MM.1S (cell line): ENCODE data around the gene CDH4.

Experiments
- EZH2 ChIP-seq: fragments of 300-600 bp; sonication (generic); optimal IDR thresholded peaks from 2 replicates; pipeline ENCODE3; 2017; ENCODE audit warnings: low read depth, mild to moderate bottlenecking, antibody characterized with exemption, low read length, mixed read lengths
- EZH2phosphoT487 ChIP-seq: fragments of 300-600 bp; sonication (generic); IDR thresholded peaks from 2 replicates; pipeline ENCODE4 v1.6.1; 2018; ENCODE audit warnings: antibody characterized with exemption, low read length
- TF ChIP-seq, protein P1 (sequence below): fragments of 300-600 bp; sonication (generic); IDR thresholded peaks from 2 replicates; pipeline ENCODE4 v1.5.1; 2016; ENCODE audit warnings: antibody characterized with exemption, low read length, mixed read lengths

DNA sequence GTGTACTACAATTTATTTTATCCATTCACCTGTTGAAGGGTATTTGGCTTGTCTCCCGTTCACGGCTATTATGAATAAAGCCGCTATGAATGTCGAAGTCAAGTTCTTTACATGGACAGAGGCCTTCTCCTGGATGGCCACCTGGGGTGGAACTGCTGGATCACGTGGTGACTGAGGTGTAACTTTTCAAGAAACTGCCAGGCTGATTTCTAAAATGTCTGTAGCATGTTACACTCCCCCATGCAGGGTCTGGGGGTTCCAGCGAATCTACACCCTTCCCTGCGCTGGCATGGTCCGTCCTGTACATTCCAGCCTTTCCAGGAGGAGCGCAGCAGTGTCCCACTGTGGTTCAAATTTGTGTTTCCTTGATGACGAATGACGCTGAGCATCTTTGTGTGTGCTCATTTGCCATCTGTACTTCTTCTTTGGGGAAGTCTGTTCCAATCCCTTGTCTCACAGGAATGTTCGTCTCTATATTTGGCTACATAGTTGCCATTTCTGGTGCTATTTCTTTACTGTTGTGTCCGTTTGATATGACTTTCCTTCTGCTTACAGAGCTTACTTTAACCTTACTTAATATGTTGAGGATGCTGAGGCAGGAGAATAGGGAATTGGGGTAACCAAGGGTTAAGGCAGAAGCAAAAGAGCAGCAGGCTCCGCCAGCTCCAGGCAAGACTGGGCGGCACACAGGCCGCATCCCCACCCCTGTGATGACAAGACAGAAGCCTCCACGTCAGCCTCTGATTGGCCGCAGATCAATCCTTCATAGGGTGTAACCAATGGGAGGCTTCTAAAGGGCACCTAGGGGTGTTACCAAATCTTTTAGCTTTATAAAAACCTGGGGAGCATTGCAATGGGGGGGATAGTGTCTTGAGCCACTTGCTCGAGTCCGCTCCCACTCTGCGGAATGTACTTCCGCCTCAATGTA is 707.0 kb downstream of the CDH4 start:
- TF ChIP-seq, protein P1, sequence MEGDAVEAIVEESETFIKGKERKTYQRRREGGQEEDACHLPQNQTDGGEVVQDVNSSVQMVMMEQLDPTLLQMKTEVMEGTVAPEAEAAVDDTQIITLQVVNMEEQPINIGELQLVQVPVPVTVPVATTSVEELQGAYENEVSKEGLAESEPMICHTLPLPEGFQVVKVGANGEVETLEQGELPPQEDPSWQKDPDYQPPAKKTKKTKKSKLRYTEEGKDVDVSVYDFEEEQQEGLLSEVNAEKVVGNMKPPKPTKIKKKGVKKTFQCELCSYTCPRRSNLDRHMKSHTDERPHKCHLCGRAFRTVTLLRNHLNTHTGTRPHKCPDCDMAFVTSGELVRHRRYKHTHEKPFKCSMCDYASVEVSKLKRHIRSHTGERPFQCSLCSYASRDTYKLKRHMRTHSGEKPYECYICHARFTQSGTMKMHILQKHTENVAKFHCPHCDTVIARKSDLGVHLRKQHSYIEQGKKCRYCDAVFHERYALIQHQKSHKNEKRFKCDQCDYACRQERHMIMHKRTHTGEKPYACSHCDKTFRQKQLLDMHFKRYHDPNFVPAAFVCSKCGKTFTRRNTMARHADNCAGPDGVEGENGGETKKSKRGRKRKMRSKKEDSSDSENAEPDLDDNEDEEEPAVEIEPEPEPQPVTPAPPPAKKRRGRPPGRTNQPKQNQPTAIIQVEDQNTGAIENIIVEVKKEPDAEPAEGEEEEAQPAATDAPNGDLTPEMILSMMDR = no peak
- no peak for TF ChIP-seq EZH2
- no peak for TF ChIP-seq EZH2phosphoT487
